Gastrocnemius medialis (tissue), 4 donors: ENCODE results near the gene STK38. TPM values are rescaled to one million over a fixed set of nuclear protein-coding genes. Genes with fewer than 3 reads are reported as not detected.

Source experiments
- ATAC-seq, 2 donors: fragments of 150-250 bp; one replicate each; pipeline ENCODE4 v1.9.1; 2016
- DNase-seq, 2 donors: peaks; one replicate each; pipeline ENCODE4 v3.0.0-alpha.2; 2019
- H3K27ac ChIP-seq, 4 donors: fragments of 200-600 bp; sonication (generic); 1 replicate in 1 of 4; 2 replicates in 3 of 4; pipeline ENCODE4 v1.5.1; 2016 to 2018; ENCODE audit warnings: mild to moderate bottlenecking in 2 of 4, moderate library complexity in 1 of 4
- H3K27me3 ChIP-seq, 3 donors: fragments of 200-600 bp; sonication (generic) in 2 of 3; 1 replicate in 1 of 3; 2 replicates in 2 of 3; pipeline versions ENCODE4 v1.5.1 to v1.6.0; 2016 to 2019; ENCODE audit warnings: mild to moderate bottlenecking in 1 of 3, moderate library complexity in 1 of 3
- H3K36me3 ChIP-seq, 2 donors: fragments of 200-600 bp; sonication (generic) in 1 of 2; one replicate each; pipeline ENCODE4 v1.5.1; 2017 to 2018
- H3K4me1 ChIP-seq, 2 donors: fragments of 200-600 bp; sonication (generic) in 1 of 2; one replicate each; pipeline ENCODE4 v1.5.1; 2016 to 2017; ENCODE audit warnings: mild to moderate bottlenecking in 2 of 2
- H3K4me3 ChIP-seq, 4 donors: fragments of 200-600 bp; sonication (generic) in 3 of 4; 1 replicate in 1 of 4; 2 replicates in 3 of 4; pipeline ENCODE4 v1.5.1; 2016 to 2019; ENCODE audit warnings: mild to moderate bottlenecking in 2 of 4
- H3K9me3 ChIP-seq, 3 donors: fragments of 200-600 bp; sonication (generic) in 2 of 3; 1 replicate in 1 of 3; 2 replicates in 2 of 3; pipeline ENCODE4 v1.5.1; 2016 to 2019
- POLR2A ChIP-seq, 2 donors: fragments of 450-650 bp; IDR thresholded peaks; one replicate each; pipeline ENCODE4 v1.6.1; 2017; ENCODE audit warnings: antibody characterized with exemption in 2 of 2, mild to moderate bottlenecking in 2 of 2, moderate library complexity in 2 of 2
- in situ Hi-C, 4 donors: fragments of 200-750 bp; cut with MboI; loops; one replicate each; pipeline versions ENCODE4 v1.15.0 to v1.8.0; 2017; ENCODE audit warnings: low sequenced_read_pairs in 4 of 4
- intact Hi-C: fragments of 100-400 bp; cut with DNase I; formaldehyde crosslinking; loops from one replicate; pipeline ENCODE4 v1.15.1; 2023; ENCODE audit warnings: low total_unique reads
- total RNA-seq, 4 donors: library from RNA; depleted of rRNA; stranded (reverse); fragments of >200 nt; gene quantifications; one replicate each; pipeline versions ENCODE4 v1.1.0 to v1.2.3, GENCODE V29; 2016
- TF ChIP-seq, protein P1 (sequence below), 5 experiments: fragments of 450-650 bp in 3 of 5; fragments of 200-600 bp in 2 of 5; sonication (generic) in 2 of 5; IDR thresholded peaks in 4 of 5; conservative IDR thresholded peaks in 1 of 5; 1 replicate in 4 of 5; 2 replicates in 1 of 5; pipeline ENCODE4 v1.5.1; 2016 to 2019; ENCODE audit warnings: antibody characterized with exemption in 5 of 5, mild to moderate bottlenecking in 3 of 5, moderate library complexity in 3 of 5

Gene STK38
- total RNA-seq, 4 donors from 2014 or later = 10.8 to 14.8 (median 12.7) TPM

DNA sequence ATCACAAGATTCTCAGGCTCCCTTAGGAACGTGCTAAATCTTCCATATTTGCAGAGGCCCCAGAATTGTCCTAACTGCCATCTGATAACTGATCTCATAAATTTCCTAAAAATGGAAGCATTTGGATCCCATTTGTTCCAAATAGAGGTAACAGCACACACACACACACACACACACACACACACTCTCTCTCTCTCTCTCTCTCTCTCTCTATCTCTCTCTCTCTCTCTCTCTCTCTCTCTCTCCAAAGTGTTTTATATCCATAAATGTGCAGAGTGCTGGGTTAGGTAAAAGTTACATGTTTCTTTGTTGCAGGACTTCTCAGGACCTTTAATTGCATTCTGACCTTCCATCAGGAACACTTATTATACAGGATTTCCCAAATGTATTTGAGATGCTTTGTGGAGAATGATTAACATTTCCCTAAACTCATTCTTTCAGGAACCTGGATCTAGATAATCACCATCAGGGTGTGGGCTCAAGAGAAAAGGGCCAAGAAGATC is 8.5 kb upstream of the STK38 start:
- intact Hi-C loops = no loop called here
- DNase-seq (no peak), ATAC-seq (no peak)
- H3K9me3 ChIP-seq = no peaks in the 10 kb centered on the region
- no peak overlapping the region for H3K4me3 ChIP-seq
- no peak overlapping the region for H3K27ac ChIP-seq
- no peaks in the 10 kb centered on the region for H3K27me3 ChIP-seq
- no peak for TF ChIP-seq POLR2A (IDR thresholded peaks at IDR 0.05)
- TF ChIP-seq, protein P1, sequence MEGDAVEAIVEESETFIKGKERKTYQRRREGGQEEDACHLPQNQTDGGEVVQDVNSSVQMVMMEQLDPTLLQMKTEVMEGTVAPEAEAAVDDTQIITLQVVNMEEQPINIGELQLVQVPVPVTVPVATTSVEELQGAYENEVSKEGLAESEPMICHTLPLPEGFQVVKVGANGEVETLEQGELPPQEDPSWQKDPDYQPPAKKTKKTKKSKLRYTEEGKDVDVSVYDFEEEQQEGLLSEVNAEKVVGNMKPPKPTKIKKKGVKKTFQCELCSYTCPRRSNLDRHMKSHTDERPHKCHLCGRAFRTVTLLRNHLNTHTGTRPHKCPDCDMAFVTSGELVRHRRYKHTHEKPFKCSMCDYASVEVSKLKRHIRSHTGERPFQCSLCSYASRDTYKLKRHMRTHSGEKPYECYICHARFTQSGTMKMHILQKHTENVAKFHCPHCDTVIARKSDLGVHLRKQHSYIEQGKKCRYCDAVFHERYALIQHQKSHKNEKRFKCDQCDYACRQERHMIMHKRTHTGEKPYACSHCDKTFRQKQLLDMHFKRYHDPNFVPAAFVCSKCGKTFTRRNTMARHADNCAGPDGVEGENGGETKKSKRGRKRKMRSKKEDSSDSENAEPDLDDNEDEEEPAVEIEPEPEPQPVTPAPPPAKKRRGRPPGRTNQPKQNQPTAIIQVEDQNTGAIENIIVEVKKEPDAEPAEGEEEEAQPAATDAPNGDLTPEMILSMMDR (IDR thresholded peaks at IDR 0.05 in 4 of 5, conservative IDR thresholded peaks at IDR 0.05 in 1 of 5) = no peak
- H3K4me1 ChIP-seq = no peaks in the 10 kb centered on the region
- no peaks in the 10 kb centered on the region for H3K36me3 ChIP-seq
- in situ Hi-C loops = no loop called here

DNA sequence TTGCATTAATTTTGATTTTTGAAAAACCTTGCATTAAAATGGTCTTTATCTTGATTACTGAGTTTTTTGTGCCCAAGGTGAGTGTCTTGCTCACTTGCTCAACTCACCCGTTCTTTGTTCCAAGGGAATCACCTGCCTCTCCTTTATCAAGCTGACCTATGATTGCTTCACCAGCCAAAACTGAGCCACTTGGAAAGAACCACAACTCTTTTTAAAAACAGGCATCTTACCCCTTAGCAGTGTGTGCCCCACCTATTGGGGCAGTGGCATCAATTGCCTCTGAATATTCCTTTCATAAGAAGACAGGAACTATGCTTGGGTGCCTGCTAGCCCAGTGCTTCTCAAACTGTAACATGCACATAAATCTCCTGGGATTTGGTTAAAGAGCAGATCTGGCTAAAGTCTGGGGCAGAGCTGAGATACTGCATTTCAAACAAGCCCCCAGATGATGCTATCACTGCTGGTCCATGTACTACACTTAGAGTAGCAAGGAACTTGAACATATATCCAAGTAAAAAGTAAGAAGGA is 3.3 kb upstream of the STK38 start:
- H3K27ac ChIP-seq = no peak overlapping the region
- ATAC-seq (no peak), DNase-seq (no peak)
- H3K4me3 ChIP-seq = no peak overlapping the region
- H3K4me1 ChIP-seq = peaks cover 6 to 18% of the 10 kb centered on the region in 2 donors
- no peaks in the 10 kb centered on the region for H3K9me3 ChIP-seq
- H3K27me3 ChIP-seq = no peaks in the 10 kb centered on the region
- in situ Hi-C loops (no loop called here), intact Hi-C loops (no loop called here)
- no peaks in the 10 kb centered on the region for H3K36me3 ChIP-seq
- no peak for TF ChIP-seq POLR2A (IDR thresholded peaks at IDR 0.05)
- TF ChIP-seq, protein P1 (IDR thresholded peaks at IDR 0.05 in 4 of 5, conservative IDR thresholded peaks at IDR 0.05 in 1 of 5) = no peak

DNA sequence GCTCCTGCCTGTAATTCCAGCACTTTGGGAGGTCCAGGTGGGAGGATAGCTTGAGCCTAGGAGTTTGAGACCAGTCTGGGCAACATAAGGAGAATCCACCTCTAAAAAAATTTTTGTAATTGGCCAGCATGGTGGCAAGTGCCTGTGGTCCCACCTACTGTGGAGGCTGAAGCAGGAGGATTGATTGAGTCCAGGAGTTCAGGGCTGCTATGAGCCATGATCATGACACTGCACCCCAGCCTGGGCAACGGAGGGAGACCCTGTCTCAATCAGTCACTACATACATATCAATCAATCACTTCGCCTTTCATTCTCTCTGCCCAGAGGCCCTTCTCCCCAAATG is 1.1 kb upstream of the STK38 start:
- intact Hi-C loops (no loop called here), in situ Hi-C loops (no loop called here)
- H3K27ac ChIP-seq = no peak overlapping the region
- H3K27me3 ChIP-seq = no peaks in the 10 kb centered on the region
- ATAC-seq = no peak
- H3K36me3 ChIP-seq = no peaks in the 10 kb centered on the region
- H3K4me3 ChIP-seq = no peak overlapping the region
- H3K9me3 ChIP-seq = no peaks in the 10 kb centered on the region
- TF ChIP-seq, protein P1 (IDR thresholded peaks at IDR 0.05 in 4 of 5, conservative IDR thresholded peaks at IDR 0.05 in 1 of 5) = no peak
- TF ChIP-seq POLR2A (IDR thresholded peaks at IDR 0.05) = no peak
- DNase-seq = no peak
- H3K4me1 ChIP-seq = peaks cover 27% of the 10 kb centered on the region in 2 donors

DNA sequence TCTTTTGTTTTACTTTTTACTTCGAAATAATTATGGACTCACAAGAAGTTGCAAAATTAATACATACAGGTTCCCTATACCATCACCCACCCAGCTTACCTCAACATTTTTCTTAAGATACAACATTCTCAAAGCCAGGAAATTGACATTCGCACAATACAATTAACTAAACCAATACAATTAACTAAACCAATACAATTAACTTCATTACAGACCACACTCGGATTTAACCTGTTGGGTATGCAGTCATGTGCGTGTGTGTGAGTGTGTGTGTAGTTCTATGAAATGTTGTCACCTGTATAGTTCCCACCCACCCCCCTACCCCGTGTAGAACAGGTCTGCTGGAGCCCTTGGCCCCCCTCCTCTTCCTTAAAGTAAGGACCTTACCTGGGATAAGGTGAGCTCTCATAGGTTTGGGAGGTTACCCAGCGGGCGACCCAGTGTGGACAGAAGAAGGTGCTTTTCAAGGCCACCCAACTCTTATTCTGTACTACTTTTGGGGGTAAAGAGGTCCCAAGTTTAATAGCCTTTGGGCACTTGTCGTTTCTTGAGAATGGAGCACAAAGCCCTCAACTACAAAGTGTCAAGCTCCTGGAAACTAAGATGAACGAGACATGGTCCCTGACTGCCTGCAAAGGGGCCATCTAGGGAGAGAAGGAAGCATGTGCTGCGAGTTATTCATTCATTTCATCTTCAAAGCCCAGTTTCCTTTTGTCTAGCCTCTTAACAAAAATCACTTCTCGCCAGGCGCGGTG is 544 bp upstream of the STK38 start:
- Histone ChIP-seq H3K36me3 (no peaks in the 10 kb centered on the region), H3K4me3 (peak overlapping the region; percentile 4 to 97 (median 86)), H3K27ac (peak overlapping the region; percentile 89 to 99 (median 98)), H3K4me1 (peaks cover 27 to 28% of the 10 kb centered on the region in 2 donors), H3K27me3 (no peaks in the 10 kb centered on the region), H3K9me3 (no peaks in the 10 kb centered on the region)
- DNase-seq (no peak), ATAC-seq (no peak)
- TF ChIP-seq POLR2A (IDR thresholded peaks at IDR 0.05) = no peak
- TF ChIP-seq, protein P1 (IDR thresholded peaks at IDR 0.05 in 4 of 5, conservative IDR thresholded peaks at IDR 0.05 in 1 of 5) = no peak
- in situ Hi-C loops = no loop called here
- intact Hi-C loops = loop anchor here (1.0 to 2.0 kb wide), 5 partner anchors 46 to 211 kb away; partner anchors contain the start of gene SRSF3
